Fibroblast of skin of left biceps (primary cell): Measurements from ENCODE around the gene SOS2.
"Not testable (repeated sequence)": the region's sequence is repeated elsewhere in the genome, so short reads cannot be mapped to it uniquely, and the experiment has no call there.

Experiments used
- DNase-seq, 2 experiments: peaks; one replicate each; pipeline ENCODE4 v3.0.0-alpha.2; 2013; ENCODE audit warnings: low read depth in 2 of 2

Gene SOS2

DNA sequence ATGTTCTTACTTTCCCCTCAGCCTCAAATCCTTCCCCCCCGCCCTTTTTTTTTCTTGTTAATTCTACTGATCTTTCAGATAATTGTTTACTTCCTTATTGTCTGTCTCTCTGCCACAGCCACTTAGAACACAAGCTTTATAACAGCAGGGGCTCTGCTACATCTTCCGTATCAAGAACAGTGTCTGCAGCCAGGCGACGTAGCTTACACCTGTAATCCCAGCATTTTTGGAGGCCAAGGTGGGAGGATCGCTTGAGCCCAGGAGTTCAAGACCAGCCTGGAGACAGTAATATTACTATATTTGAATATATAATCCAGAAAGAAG is 5.4 kb downstream of the SOS2 start:
- no peak for DNase-seq

DNA sequence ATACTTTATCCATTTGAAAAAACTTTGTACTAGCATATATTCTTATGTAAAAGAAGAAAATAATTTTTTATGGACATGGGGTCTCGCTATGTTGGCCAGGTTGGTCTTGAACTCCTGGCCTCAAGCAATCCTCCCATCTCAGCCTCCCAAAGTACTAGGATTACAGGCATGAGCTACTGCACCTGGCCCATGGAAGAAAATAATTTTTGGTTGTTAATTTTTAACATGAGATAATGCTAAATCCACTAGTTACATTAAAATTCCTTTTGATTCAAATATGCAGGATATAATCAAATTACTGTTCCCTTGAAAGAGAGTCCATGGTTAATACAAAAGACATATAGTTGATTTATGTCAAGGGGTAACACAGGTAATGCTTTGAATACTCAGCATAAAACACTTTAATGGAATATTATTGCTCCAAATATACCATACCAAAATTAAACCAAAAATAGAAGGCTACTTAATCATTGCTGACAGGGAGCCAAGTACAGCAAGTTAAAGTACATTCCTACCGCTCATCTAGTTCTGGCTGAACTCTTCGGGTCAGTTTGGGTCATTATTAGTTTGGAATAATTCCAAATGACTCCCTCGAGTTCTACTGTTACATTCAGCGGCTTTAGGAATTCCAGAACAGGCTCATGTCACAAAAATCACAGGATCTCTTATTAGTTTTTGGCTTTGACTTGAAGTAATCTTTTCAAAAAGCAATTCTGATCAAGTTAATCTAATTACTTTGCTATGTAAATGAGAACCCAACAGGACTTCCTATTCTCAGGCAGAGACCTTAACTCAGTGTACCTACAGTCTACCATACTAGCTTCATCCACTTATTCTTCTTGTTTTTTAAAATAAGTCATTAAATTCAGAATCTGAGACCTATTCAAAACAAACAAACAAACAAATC is 6.1 kb downstream of the SOS2 start:
- peak; percentile 65 to 74 for DNase-seq

DNA sequence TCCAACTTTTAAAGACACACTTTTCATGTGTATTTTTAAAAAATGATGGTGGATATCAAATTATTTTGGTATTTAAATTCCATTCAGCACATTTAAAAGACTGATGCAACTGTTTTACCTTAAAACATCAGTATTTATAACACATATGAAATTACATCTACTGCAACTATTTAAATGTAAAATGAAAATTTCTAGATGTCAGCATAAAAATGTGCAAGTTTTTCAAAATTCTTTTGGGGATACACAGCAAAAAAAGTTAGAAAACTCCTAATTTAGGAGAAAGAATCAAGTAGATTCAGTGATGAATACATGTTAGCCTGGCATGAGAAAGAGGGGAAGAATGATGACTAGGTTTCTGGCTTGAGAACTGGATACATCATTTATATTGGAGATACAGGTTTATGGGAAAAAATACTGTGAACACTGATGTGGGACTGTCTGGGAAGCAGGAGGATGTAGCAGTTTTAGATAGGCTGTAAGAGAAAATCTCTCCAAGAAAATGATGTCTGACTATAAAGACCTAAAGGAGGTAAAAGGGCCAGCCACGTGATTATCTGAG is 9.2 kb downstream of the SOS2 start:
- peak in 1 of 2 experiments; percentile 4 for DNase-seq

DNA sequence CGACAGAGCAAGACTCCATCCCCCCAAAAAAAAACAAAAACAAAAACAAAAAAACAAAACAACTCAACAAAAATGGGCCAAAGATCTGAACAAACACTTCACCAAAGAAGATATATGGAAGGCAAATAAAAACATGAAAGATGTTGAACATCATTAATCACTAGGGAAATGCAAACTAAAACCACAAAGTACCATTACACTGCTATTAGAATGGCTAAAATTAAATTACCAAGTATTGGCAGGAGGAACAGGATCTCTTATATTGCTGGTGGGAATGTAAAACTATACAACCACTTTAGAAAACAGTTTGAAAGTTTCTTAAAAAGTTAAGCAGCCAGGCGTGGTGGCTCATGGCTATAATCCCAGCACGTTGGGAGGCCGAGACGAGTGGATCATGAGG is 12.9 kb downstream of the SOS2 start:
- DNase-seq = no peak

DNA sequence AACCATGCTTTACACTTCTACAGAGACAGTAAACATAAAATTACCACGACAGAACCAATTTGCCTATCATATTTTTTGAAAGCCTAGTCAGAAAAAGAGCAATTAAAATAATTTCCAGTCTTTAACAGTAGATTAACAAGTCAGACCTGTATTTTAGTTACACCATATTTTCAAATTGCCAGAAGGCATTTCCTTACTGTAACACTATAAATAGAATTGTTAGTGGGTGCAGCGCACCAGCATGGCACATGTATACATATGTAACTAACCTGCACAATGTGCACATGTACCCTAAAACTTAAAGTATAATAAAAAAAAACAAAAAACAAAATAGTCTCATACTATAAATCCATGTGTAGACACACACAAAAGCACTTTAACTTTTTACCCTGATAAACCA is 16.0 kb downstream of the SOS2 start:
- DNase-seq = no peak

DNA sequence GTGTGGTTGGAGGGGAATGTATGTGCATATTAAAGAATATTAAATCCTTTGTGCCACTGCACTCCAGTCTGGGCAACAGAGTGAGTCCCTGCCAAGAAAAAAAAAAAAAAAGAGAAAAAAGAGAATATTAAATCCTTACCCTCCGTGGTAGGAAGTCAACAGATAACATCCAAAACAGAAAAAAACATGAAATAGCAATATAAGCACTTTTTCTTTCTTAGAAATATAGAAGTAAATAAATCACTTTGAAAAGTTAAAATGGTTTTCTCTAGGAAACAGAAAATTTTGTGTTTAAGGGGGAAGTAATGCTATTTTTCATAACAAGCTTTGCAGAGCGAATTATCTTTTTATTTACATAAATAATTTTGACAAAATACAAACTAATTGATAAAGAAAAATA is 17.6 kb downstream of the SOS2 start:
- no peak for DNase-seq

DNA sequence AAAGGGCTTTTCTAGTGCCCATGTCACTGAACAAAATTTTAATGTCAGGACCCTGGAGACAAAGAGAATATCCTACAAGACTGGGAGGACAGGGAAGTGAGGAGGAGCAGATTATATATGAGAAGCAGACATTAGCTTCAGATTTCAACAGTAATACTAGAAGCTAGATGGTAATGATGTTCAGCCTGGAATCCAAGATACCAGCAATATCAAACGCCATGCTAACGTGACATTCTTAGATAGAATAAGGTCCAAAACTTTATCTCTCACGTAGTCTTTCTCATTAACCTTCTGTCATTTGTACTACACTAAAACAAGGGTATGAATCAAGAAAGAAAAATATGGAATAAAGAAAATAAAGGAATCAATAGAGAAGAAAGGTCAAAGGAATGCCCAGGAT is 18.7 kb downstream of the SOS2 start:
- no peak for DNase-seq

DNA sequence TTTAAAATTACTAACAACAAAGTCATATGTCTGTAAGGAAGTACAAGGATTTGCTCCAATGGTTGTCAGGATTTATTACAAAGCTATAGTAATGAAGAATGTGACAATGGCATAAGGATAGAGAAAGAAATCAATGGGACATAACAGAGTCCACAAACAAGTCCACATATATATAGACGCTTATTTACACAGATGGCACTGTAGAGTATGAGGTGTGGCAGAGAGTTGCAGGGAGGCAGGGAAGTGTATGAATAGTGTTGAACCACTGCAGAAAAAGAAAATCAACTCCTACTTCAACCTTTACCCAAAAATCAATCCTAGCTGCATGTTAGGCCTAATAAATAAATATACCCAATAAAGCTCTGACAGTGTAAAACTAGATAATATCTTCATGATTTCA is 21.3 kb downstream of the SOS2 start:
- no peak for DNase-seq

DNA sequence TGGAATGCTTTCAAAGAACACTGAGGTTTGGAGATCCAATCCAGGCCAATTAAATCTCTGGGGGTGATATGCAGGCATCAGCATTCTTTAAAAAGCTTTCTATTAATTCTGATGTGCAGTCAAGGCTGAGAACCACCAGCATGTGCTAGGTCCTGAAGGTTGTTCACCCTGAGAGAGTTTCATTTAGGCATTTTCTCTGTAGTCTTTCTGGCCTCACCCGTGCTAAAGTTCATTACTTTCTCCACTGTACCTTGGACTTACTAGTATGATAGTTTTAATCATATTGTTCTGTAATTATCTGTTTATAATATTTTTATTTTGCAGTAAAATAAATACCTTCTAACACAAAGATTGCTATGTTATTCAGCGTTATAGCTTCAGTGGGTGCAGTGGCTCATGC is 32.9 kb downstream of the SOS2 start:
- DNase-seq = no peak

DNA sequence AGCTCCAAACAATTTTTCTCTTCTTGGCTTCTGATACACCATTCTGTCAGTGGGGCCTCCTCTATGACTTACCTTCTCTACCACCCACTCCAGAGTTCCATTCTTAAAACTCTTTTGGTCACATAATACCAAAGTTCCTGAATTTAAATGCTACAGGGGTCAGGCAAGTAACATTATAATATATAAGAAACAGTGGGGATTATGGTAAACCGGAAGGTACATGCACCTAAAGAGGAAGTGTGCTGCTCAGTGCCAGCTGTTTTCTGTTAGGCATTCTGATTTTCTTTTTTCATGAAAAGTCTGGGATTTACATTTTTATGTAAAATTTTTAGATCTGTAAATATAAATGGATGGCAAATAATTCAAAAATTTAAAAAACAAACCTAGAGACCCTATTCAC is 39.9 kb downstream of the SOS2 start:
- DNase-seq = no peak

DNA sequence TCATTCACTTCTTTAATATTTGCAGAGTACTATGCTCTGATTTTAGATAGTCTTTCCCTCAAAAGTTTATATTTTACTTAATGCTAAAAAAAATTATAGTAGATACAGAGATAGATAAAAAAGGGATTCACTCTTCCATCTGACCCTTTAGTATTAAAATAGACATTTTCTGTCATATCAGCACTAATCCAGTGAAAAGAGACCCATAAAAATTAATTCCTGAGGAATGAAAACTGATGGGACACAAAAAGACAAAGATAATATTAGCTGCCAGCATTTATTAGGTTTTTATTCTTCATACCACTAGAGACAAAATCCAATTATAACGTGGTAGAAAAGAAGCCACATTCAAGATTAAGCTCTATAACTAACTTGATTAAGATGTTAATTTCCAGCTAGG is 45.3 kb downstream of the SOS2 start:
- DNase-seq = no peak

DNA sequence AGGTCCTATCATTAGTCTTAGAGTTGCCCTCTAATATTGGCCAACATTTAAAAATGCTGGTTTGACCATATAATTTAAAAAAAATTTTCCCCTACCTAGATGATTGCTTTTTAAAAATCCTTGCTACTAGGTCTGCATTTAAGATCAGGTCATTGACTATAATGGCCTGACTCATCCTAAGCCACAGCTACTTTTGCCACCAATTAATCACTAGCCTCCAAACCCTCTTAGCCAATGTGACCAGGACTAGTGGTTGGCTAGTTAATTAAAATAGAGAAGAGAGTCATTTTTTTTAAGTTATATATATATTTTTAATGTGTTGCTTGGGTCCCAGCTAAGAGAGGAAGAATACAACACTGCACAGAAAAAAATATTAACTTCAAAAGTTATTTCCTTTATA is 57.5 kb downstream of the SOS2 start:
- DNase-seq = no peak

DNA sequence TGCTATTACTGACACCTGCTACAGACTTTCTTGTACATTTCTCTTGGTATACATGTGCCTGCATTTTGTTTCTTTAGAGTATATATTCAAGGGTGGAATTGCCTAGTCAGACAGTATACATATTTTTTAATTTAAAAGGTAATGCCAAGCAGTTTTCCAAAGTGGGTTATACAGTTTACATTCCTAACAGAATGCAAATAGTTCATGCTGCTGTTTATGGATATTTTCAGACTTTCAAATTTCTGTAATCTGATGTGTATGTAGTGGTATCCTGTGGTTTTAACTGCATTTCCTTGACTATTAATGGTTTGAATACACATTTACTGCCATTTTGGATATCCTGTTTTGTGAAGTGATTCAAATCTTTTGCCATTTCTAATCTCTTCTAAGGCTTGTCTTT is 59.5 kb downstream of the SOS2 start:
- DNase-seq = no peak

DNA sequence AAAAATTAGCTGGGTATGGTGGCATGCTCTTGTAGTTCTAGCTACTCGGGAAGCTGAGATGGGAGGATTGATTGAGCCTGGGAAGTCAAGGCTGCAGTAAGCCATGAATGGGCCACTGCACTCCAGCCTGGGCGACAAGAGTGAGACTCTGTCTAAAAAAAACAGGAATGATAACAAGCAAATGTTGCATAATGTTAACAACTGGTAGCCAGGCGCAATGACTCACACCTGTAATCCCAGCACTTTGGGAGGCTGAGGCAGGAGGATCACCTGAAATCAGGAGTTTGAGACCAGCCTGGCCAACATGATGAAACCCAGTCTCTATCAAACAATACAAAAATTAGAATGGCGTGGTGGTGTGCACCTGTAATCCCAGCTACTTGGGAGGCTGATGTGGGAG is 64.0 kb downstream of the SOS2 start:
- DNase-seq = not testable (repeated sequence)

DNA sequence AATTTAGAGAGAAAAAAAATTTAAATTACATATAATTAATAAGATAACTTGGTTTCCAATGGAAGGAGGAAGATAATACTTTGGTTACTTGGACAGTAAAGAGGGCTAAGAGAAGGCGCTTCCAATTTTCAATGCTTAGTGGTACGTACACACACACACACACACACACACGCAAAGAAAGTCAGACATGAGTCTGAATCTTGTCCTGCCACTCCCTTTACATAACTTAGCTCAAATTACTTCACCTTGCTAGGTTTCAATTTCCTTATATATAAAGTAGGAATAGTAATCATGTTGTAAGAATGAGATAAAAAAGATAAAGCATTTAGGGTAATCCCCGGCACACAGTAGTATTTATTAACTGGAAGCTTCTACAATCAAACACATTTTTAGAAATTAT is 75.3 kb downstream of the SOS2 start:
- DNase-seq = no peak

DNA sequence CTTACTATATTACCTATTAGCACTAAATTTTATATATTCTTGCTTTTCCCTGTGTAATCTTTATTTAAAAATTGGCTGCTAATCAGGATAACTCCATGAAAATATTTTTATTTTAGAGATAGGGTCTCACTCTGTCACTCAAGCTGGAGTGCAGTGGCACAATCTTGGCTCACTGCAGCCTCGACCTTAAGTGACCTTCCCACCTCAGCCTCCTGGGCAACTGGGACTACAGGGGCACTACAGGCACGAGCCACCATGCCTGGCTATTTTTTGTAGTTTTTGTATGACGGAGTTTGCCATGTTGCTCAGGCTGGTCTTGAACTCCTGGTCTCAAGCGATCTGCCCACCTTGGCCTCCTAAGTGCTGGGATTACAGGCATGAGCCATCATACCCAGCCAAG is 82.6 kb downstream of the SOS2 start:
- DNase-seq = no peak

DNA sequence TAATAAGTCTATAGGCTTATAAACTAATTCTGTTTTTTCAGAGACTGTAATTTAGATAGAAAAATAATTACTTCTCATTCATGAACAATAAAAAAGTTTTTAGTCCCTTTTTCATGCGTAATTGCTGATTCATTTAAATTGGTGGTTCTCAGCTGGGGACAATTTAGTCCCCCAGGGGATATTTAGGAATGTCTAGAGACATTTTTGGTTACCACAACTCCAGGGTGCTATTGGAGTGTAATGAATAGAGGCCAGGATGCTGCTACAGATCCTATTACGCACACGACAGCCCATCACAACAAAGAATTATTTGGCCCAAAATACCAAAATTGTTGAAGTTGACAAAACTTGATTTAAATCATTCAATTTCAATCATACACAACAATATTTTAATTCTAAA is 92.2 kb downstream of the SOS2 start:
- peak in 1 of 2 experiments; percentile 2 for DNase-seq

DNA sequence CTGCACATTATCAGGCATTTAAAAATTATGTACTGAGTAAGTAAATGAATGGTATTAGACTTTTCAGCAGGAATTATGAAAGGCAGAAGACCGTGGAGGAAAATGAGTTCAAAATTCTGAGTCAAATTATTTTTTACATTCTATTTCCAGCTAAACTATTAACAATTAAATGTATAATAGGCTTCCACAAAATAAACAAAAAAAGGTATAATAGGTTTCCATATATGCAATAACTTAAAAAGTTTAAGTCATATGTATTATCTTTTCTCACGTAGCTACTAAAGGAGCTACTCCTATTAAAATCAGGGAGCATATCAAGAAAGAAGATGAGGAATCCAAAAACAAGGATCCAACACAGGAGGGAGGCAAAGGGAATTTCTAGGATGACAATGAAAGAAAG is 103.6 kb downstream of the SOS2 start:
- DNase-seq = no peak

DNA sequence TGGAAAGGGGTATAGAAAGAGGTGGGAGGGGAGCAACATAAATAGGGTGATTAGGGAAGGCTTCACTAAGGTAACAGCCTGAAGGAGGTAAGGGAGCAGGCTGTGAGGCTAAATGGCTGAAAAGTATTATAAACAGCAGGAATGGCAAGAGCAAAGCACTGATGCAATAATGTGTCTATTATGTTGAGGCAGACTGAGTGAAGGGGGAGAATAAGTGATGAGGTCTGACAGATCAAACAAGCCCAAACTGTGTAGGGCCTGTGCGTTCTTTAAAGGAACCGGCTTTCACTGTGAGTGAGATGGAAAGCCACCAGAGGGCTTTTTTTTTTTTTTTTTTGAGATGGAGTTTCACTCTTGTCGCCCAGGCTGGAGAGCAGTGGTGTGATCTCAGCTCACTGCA is 108.3 kb downstream of the SOS2 start:
- no peak for DNase-seq

DNA sequence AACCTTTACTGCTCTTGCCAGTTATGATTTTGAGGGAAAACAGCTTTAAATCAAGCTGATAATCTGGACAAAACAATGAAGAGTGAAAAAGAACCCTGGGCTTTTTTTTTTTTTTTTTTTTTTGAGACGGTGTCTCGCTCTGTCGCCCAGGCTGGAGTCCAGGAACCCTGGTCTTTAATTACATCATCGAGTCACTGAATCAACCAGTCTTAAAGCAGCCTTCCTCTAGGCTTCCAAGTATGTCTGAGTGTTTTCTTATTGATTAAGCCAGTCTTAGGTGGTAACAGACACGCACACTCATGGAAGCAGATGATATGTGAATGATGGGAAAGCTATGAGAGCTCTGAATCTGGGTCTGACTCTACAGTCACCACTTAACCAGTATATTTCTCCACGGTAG is 109.1 kb downstream of the SOS2 start:
- no peak for DNase-seq

DNA sequence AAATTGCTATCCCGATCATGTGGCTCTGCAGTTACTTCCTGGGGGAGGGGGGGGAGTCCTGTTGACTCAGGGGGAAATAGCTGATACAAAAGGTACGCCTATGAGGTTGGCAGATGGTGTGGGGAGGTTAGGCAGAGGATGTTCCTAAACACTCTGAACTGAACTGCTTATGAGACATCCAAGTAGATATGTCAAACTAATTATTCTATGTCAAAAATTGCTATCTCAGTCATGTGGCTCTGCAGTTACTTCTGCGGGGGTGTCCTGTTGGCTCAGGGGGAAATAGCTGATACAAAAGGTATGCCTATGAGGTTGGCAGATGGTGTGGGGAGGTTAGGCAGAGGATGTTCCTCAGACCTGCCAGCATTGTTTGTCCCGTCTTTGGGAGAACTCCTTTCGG is 109.9 kb downstream of the SOS2 start:
- DNase-seq = no peak

DNA sequence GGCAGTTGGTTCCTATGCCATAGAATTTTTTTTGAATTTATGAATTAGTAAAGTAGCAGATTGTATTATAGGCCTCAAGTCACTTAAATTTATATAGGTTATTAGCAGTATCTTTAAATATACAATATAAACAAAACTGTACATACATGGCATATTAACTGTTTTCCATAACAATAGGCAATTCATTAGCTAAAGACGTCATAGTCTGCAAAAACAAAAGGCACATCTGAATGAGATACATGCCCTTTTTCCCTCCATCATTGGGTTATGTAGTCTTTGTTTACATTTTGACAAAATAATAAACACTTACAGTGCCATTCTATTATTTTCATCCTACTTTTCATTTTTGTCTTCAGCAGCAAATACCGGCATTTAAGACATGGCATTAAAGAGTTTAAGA is 113.9 kb downstream of the SOS2 start:
- DNase-seq = no peak

DNA sequence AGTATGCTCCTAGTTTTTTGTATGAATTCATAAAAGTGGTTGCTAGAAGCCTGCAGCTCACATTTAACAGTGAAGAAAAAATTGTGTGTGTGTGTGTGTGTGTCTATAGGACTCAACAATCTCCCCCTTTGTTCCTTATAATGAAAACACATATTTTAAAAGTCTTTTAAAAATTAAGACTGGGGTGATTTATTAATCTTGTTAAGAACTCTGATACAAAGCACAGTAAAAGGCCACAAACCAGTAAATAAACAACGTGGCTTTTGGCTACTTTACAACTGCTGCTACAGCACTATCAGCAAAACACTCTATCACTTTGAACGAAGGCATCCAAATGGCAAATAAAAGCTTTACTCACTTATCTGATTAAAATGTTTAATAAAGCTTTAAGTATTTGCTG is 114.4 kb downstream of the SOS2 start:
- no peak for DNase-seq
